Measurements from ENCODE around the gene TBC1D12.
"Not testable (repeated sequence)": the region's sequence is repeated elsewhere in the genome, so short reads cannot be mapped to it uniquely, and the experiment has no call there.

Gene TBC1D12

GRCh38 chr10:94542282-94542681, 139.9 kb downstream of the TBC1D12 start:
- DNase-seq, result not testable (repeated sequence)

GRCh38 chr10:94545391-94546048, 143.2 kb downstream of the TBC1D12 start, which contains the start of gene HELLS:
HELLS (plus strand) TSS chr10:94545788; CDS start chr10:94545922, 134 bp downstream.
- peak; percentile 91 for DNase-seq

- DNase-seq, result no peak
These were observed 143.9 kb downstream of the TBC1D12 start for GRCh38 chr10:94546049-94546900.

- DNase-seq, result no peak
These were observed 144.5 kb downstream of the TBC1D12 start for GRCh38 chr10:94546901-94547185.

- no peak for DNase-seq
These were observed 146.9 kb downstream of the TBC1D12 start for GRCh38 chr10:94549221-94549620.

- DNase-seq, result not testable (repeated sequence)
These were observed 165.5 kb downstream of the TBC1D12 start for GRCh38 chr10:94567714-94568307.

GRCh38 chr10:94571081-94571480, 168.7 kb downstream of the TBC1D12 start:
- DNase-seq, result no peak

- no peak for DNase-seq
These were observed 169.2 kb downstream of the TBC1D12 start for GRCh38 chr10:94571528-94571927.

- DNase-seq, result no peak
These were observed 176.4 kb downstream of the TBC1D12 start for GRCh38 chr10:94578790-94579189.

- DNase-seq, result no peak
These were observed 180.8 kb downstream of the TBC1D12 start for GRCh38 chr10:94583124-94583523.

All from right kidney (tissue), 1 donor.